ENCODE results near the gene USP21.

- TF ChIP-seq CTCF (IDR thresholded peaks at IDR 0.05 in 2 of 3, conservative IDR thresholded peaks at IDR 0.05 in 1 of 3; ENCODE audit: insufficient read depth in 2 of 3, low read depth in 1 of 3, low read length in 3 of 3) (no peak), HEY1 (CRISPR knock-in tag; IDR thresholded peaks at IDR 0.05; ENCODE audit: borderline replicate concordance) (no peak), EZH2 (IDR thresholded peaks at IDR 0.05; ENCODE audit: borderline replicate concordance, low read depth, low read length) (no peak), TEAD4 (IDR thresholded peaks at IDR 0.05; ENCODE audit: low read length) (no peak), TEAD4 (CRISPR knock-in tag; IDR thresholded peaks at IDR 0.05; ENCODE audit: borderline replicate concordance) (no peak), SRF (CRISPR knock-in tag; IDR thresholded peaks at IDR 0.05) (no peak)
- TF ChIP-seq, protein P1, sequence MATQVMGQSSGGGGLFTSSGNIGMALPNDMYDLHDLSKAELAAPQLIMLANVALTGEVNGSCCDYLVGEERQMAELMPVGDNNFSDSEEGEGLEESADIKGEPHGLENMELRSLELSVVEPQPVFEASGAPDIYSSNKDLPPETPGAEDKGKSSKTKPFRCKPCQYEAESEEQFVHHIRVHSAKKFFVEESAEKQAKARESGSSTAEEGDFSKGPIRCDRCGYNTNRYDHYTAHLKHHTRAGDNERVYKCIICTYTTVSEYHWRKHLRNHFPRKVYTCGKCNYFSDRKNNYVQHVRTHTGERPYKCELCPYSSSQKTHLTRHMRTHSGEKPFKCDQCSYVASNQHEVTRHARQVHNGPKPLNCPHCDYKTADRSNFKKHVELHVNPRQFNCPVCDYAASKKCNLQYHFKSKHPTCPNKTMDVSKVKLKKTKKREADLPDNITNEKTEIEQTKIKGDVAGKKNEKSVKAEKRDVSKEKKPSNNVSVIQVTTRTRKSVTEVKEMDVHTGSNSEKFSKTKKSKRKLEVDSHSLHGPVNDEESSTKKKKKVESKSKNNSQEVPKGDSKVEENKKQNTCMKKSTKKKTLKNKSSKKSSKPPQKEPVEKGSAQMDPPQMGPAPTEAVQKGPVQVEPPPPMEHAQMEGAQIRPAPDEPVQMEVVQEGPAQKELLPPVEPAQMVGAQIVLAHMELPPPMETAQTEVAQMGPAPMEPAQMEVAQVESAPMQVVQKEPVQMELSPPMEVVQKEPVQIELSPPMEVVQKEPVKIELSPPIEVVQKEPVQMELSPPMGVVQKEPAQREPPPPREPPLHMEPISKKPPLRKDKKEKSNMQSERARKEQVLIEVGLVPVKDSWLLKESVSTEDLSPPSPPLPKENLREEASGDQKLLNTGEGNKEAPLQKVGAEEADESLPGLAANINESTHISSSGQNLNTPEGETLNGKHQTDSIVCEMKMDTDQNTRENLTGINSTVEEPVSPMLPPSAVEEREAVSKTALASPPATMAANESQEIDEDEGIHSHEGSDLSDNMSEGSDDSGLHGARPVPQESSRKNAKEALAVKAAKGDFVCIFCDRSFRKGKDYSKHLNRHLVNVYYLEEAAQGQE (IDR thresholded peaks at IDR 0.05; ENCODE audit: borderline replicate concordance) = no peak
- TF ChIP-seq, protein P1 (CRISPR knock-in tag; IDR thresholded peaks at IDR 0.05; ENCODE audit: low read depth) = no peak
- TF ChIP-seq, protein P2, sequence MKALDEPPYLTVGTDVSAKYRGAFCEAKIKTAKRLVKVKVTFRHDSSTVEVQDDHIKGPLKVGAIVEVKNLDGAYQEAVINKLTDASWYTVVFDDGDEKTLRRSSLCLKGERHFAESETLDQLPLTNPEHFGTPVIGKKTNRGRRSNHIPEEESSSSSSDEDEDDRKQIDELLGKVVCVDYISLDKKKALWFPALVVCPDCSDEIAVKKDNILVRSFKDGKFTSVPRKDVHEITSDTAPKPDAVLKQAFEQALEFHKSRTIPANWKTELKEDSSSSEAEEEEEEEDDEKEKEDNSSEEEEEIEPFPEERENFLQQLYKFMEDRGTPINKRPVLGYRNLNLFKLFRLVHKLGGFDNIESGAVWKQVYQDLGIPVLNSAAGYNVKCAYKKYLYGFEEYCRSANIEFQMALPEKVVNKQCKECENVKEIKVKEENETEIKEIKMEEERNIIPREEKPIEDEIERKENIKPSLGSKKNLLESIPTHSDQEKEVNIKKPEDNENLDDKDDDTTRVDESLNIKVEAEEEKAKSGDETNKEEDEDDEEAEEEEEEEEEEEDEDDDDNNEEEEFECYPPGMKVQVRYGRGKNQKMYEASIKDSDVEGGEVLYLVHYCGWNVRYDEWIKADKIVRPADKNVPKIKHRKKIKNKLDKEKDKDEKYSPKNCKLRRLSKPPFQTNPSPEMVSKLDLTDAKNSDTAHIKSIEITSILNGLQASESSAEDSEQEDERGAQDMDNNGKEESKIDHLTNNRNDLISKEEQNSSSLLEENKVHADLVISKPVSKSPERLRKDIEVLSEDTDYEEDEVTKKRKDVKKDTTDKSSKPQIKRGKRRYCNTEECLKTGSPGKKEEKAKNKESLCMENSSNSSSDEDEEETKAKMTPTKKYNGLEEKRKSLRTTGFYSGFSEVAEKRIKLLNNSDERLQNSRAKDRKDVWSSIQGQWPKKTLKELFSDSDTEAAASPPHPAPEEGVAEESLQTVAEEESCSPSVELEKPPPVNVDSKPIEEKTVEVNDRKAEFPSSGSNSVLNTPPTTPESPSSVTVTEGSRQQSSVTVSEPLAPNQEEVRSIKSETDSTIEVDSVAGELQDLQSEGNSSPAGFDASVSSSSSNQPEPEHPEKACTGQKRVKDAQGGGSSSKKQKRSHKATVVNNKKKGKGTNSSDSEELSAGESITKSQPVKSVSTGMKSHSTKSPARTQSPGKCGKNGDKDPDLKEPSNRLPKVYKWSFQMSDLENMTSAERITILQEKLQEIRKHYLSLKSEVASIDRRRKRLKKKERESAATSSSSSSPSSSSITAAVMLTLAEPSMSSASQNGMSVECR (CRISPR knock-in tag; IDR thresholded peaks at IDR 0.05) = no peak
Observed at GRCh38 chr1:161137881-161138280, 21.4 kb upstream of the USP21 start.
